ENCODE results near the gene RTTN. TPM values are rescaled to one million over a fixed set of nuclear protein-coding genes. Genes with fewer than 3 reads are reported as not detected.

RTTN gene
- total and polyA plus RNA-seq, 2 experiments from 2014 or later: 7.2 to 31.0 TPM

DNA sequence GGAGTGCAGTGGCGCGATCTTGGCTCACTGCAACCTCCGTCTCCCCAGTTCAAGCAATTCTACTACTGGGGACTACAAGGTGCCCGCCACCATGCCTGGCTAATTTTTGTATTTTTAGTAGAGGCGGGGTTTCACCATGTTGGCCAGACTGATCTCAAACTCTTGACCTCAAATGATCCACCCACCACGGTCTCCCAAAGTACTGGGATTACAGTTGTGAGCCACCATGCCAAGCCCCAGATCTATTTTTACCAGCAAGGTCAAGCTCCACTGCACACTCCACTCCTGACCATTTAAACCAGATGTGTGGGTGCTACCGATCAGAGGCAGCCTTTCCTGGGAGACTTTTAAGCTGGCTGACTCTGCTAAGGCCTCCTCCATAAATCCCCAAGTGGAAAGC lies 190.4 kb downstream of the RTTN start:
- no peak overlapping the region for H3K27ac ChIP-seq (ENCODE audit: low read depth)

More for the DNA sequence above, 190.4 kb downstream of the RTTN start:
- H3K4me3 ChIP-seq: no peak overlapping the region
- Mint-ChIP-seq H3K4me1 (peaks cover 15% of the 10 kb centered on the region), H3K9me3 (peaks cover 1% of the 10 kb centered on the region; the same call in 1 of the 3 replicates), H3K36me3 (ENCODE audit: low read depth) (peaks cover 18% of the 10 kb centered on the region; the same call in 2 of the 3 replicates), H3K27me3 (ENCODE audit: insufficient read depth, low read depth, poor library complexity) (peaks cover 2% of the 10 kb centered on the region), H3K4me3 (no peak overlapping the region), H3K27ac (no peak overlapping the region)
- no peaks in the 10 kb centered on the region for H3K4me1 ChIP-seq (ENCODE audit: insufficient read depth)
- no peaks in the 10 kb centered on the region for H3F3A ChIP-seq (replicated peaks; ENCODE audit: low read depth)
- H3K9me2 ChIP-seq (ENCODE audit: insufficient read depth): 0 out of 2 replicates have a peak, but pooled peaks cover 3% of the 10 kb centered on the region
- 0 out of 2 replicates have a peak, but pooled peaks cover 4% of the 10 kb centered on the region for H3K36me3 ChIP-seq (ENCODE audit: insufficient read depth)
- H3K27me3 ChIP-seq (ENCODE audit: insufficient read depth): no peaks in the 10 kb centered on the region
- ATAC-seq (no peak), DNase-seq (ENCODE audit: low spot score) (no peak)
- no peaks in the 10 kb centered on the region; the same call in 1 of the 2 replicates for H4K20me1 ChIP-seq (replicated peaks; ENCODE audit: insufficient read depth)
- H3K79me2 ChIP-seq (replicated peaks; ENCODE audit: insufficient read depth): no peaks in the 10 kb centered on the region
- no peak overlapping the region for H3K4me2 ChIP-seq
- TF ChIP-seq ZNF114 (CRISPR knock-in tag; IDR thresholded peaks at IDR 0.05) (no peak), NANOG (IDR thresholded peaks at IDR 0.05; ENCODE audit: borderline replicate concordance) (no peak), ZNF331 (CRISPR knock-in tag; IDR thresholded peaks at IDR 0.05; ENCODE audit: low read depth) (no peak), POLR2AphosphoS5 (IDR thresholded peaks at IDR 0.05; ENCODE audit: low read depth) (no peak), EZH2phosphoT487 (IDR thresholded peaks at IDR 0.05; ENCODE audit: unreplicated experiment) (no peak), EZH2 (IDR thresholded peaks at IDR 0.05; ENCODE audit: low read depth, unreplicated experiment) (no peak), STAT1 (IDR thresholded peaks at IDR 0.05; ENCODE audit: unreplicated experiment) (no peak), JUNB (IDR thresholded peaks at IDR 0.05; ENCODE audit: unreplicated experiment) (no peak), CREB1 (CRISPR knock-in tag; IDR thresholded peaks at IDR 0.05; ENCODE audit: low read depth) (no peak)
- TF ChIP-seq, protein P1, sequence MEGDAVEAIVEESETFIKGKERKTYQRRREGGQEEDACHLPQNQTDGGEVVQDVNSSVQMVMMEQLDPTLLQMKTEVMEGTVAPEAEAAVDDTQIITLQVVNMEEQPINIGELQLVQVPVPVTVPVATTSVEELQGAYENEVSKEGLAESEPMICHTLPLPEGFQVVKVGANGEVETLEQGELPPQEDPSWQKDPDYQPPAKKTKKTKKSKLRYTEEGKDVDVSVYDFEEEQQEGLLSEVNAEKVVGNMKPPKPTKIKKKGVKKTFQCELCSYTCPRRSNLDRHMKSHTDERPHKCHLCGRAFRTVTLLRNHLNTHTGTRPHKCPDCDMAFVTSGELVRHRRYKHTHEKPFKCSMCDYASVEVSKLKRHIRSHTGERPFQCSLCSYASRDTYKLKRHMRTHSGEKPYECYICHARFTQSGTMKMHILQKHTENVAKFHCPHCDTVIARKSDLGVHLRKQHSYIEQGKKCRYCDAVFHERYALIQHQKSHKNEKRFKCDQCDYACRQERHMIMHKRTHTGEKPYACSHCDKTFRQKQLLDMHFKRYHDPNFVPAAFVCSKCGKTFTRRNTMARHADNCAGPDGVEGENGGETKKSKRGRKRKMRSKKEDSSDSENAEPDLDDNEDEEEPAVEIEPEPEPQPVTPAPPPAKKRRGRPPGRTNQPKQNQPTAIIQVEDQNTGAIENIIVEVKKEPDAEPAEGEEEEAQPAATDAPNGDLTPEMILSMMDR (conservative IDR thresholded peaks at IDR 0.05; ENCODE audit: low read depth in 2 of 2): no peak
- TF ChIP-seq, protein P2, sequence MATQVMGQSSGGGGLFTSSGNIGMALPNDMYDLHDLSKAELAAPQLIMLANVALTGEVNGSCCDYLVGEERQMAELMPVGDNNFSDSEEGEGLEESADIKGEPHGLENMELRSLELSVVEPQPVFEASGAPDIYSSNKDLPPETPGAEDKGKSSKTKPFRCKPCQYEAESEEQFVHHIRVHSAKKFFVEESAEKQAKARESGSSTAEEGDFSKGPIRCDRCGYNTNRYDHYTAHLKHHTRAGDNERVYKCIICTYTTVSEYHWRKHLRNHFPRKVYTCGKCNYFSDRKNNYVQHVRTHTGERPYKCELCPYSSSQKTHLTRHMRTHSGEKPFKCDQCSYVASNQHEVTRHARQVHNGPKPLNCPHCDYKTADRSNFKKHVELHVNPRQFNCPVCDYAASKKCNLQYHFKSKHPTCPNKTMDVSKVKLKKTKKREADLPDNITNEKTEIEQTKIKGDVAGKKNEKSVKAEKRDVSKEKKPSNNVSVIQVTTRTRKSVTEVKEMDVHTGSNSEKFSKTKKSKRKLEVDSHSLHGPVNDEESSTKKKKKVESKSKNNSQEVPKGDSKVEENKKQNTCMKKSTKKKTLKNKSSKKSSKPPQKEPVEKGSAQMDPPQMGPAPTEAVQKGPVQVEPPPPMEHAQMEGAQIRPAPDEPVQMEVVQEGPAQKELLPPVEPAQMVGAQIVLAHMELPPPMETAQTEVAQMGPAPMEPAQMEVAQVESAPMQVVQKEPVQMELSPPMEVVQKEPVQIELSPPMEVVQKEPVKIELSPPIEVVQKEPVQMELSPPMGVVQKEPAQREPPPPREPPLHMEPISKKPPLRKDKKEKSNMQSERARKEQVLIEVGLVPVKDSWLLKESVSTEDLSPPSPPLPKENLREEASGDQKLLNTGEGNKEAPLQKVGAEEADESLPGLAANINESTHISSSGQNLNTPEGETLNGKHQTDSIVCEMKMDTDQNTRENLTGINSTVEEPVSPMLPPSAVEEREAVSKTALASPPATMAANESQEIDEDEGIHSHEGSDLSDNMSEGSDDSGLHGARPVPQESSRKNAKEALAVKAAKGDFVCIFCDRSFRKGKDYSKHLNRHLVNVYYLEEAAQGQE (IDR thresholded peaks at IDR 0.05; ENCODE audit: unreplicated experiment): no peak
- TF ChIP-seq, protein P3, sequence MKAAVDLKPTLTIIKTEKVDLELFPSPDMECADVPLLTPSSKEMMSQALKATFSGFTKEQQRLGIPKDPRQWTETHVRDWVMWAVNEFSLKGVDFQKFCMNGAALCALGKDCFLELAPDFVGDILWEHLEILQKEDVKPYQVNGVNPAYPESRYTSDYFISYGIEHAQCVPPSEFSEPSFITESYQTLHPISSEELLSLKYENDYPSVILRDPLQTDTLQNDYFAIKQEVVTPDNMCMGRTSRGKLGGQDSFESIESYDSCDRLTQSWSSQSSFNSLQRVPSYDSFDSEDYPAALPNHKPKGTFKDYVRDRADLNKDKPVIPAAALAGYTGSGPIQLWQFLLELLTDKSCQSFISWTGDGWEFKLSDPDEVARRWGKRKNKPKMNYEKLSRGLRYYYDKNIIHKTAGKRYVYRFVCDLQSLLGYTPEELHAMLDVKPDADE (IDR thresholded peaks at IDR 0.05): no peak
- TF ChIP-seq, protein P4, sequence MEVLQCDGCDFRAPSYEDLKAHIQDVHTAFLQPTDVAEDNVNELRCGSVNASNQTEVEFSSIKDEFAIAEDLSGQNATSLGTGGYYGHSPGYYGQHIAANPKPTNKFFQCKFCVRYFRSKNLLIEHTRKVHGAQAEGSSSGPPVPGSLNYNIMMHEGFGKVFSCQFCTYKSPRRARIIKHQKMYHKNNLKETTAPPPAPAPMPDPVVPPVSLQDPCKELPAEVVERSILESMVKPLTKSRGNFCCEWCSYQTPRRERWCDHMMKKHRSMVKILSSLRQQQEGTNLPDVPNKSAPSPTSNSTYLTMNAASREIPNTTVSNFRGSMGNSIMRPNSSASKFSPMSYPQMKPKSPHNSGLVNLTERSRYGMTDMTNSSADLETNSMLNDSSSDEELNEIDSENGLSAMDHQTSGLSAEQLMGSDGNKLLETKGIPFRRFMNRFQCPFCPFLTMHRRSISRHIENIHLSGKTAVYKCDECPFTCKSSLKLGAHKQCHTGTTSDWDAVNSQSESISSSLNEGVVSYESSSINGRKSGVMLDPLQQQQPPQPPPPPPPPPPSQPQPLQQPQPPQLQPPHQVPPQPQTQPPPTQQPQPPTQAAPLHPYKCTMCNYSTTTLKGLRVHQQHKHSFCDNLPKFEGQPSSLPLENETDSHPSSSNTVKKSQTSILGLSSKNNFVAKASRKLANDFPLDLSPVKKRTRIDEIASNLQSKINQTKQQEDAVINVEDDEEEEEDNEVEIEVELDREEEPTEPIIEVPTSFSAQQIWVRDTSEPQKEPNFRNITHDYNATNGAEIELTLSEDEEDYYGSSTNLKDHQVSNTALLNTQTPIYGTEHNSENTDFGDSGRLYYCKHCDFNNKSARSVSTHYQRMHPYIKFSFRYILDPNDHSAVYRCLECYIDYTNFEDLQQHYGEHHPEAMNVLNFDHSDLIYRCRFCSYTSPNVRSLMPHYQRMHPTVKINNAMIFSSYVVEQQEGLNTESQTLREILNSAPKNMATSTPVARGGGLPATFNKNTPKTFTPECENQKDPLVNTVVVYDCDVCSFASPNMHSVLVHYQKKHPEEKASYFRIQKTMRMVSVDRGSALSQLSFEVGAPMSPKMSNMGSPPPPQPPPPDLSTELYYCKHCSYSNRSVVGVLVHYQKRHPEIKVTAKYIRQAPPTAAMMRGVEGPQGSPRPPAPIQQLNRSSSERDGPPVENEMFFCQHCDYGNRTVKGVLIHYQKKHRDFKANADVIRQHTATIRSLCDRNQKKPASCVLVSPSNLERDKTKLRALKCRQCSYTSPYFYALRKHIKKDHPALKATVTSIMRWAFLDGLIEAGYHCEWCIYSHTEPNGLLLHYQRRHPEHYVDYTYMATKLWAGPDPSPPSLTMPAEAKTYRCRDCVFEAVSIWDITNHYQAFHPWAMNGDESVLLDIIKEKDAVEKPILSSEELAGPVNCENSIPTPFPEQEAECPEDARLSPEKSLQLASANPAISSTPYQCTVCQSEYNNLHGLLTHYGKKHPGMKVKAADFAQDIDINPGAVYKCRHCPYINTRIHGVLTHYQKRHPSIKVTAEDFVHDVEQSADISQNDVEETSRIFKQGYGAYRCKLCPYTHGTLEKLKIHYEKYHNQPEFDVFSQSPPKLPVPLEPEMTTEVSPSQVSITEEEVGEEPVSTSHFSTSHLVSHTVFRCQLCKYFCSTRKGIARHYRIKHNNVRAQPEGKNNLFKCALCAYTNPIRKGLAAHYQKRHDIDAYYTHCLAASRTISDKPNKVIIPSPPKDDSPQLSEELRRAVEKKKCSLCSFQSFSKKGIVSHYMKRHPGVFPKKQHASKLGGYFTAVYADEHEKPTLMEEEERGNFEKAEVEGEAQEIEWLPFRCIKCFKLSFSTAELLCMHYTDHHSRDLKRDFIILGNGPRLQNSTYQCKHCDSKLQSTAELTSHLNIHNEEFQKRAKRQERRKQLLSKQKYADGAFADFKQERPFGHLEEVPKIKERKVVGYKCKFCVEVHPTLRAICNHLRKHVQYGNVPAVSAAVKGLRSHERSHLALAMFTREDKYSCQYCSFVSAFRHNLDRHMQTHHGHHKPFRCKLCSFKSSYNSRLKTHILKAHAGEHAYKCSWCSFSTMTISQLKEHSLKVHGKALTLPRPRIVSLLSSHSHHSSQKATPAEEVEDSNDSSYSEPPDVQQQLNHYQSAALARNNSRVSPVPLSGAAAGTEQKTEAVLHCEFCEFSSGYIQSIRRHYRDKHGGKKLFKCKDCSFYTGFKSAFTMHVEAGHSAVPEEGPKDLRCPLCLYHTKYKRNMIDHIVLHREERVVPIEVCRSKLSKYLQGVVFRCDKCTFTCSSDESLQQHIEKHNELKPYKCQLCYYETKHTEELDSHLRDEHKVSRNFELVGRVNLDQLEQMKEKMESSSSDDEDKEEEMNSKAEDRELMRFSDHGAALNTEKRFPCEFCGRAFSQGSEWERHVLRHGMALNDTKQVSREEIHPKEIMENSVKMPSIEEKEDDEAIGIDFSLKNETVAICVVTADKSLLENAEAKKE (CRISPR knock-in tag; IDR thresholded peaks at IDR 0.05): no peak
- no peak overlapping the region for H2AFZ ChIP-seq

All from GM23338 (cell line).